Peyer's patch (tissue), 4 donors: ENCODE data around the gene LRP2BP. TPM values are rescaled to one million over a fixed set of nuclear protein-coding genes. Genes with fewer than 3 reads are reported as not detected.

Source experiments
- DNase-seq, 3 donors: peaks; one replicate each; pipeline ENCODE4 v3.0.0-alpha.2; 2017 to 2019
- H3K27ac ChIP-seq, 4 donors: fragments of 200-600 bp; sonication (generic); one replicate each; pipeline ENCODE4 v1.5.1; 2016 to 2019
- H3K27me3 ChIP-seq, 2 donors: fragments of 200-600 bp; sonication (generic); one replicate each; pipeline ENCODE4 v1.5.1; 2019
- H3K36me3 ChIP-seq, 3 donors: fragments of 200-600 bp; sonication (generic); one replicate each; pipeline ENCODE4 v1.5.1; 2016 to 2019
- H3K4me1 ChIP-seq, 4 donors: fragments of 200-600 bp; sonication (generic); one replicate each; pipeline ENCODE4 v1.5.1; 2016 to 2019
- H3K4me3 ChIP-seq, 4 donors: fragments of 200-600 bp; sonication (generic); 1 replicate in 3 of 4; 2 replicates in 1 of 4; pipeline ENCODE4 v1.5.1; 2016 to 2019; ENCODE audit warnings: mild to moderate bottlenecking in 1 of 4
- H3K9me3 ChIP-seq, 4 donors: fragments of 200-600 bp; sonication (generic); one replicate each; pipeline ENCODE4 v1.5.1; 2016 to 2019; ENCODE audit warnings: mild to moderate bottlenecking in 1 of 4
- POLR2A ChIP-seq, 2 donors: fragments of 450-650 bp; IDR thresholded peaks; one replicate each; pipeline ENCODE4 v1.5.1; 2017; ENCODE audit warnings: antibody characterized with exemption in 2 of 2, mild to moderate bottlenecking in 2 of 2, moderate library complexity in 2 of 2
- total RNA-seq, 4 donors: library from RNA; depleted of rRNA; stranded (reverse); fragments of >200 nt; gene quantifications; one replicate each; pipeline ENCODE4 v1.1.0, GENCODE V29; 2016
- TF ChIP-seq, protein P1 (sequence below), 6 experiments: fragments of 450-650 bp in 4 of 6; fragments of 200-600 bp in 2 of 6; sonication (generic) in 1 of 6; IDR thresholded peaks; one replicate each; pipeline ENCODE4 v1.5.1; 2017 to 2019; ENCODE audit warnings: antibody characterized with exemption in 6 of 6, mild to moderate bottlenecking in 3 of 6, moderate library complexity in 1 of 6

LRP2BP gene
- total RNA-seq, 4 donors from 2014 or later, result 0.35 to 1.2 TPM; not detected in 2

GRCh38 chr4:185404031-185404430, 8.3 kb upstream of the LRP2BP start:
- no peak for TF ChIP-seq POLR2A (IDR thresholded peaks at IDR 0.05)
- TF ChIP-seq, protein P1, sequence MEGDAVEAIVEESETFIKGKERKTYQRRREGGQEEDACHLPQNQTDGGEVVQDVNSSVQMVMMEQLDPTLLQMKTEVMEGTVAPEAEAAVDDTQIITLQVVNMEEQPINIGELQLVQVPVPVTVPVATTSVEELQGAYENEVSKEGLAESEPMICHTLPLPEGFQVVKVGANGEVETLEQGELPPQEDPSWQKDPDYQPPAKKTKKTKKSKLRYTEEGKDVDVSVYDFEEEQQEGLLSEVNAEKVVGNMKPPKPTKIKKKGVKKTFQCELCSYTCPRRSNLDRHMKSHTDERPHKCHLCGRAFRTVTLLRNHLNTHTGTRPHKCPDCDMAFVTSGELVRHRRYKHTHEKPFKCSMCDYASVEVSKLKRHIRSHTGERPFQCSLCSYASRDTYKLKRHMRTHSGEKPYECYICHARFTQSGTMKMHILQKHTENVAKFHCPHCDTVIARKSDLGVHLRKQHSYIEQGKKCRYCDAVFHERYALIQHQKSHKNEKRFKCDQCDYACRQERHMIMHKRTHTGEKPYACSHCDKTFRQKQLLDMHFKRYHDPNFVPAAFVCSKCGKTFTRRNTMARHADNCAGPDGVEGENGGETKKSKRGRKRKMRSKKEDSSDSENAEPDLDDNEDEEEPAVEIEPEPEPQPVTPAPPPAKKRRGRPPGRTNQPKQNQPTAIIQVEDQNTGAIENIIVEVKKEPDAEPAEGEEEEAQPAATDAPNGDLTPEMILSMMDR (IDR thresholded peaks at IDR 0.05), result no peak
- Histone ChIP-seq H3K27ac (no peak overlapping the region), H3K36me3 (peaks cover 0 to 71% (median 0%) of the 10 kb centered on the region in 3 donors), H3K4me3 (no peak overlapping the region), H3K4me1 (peaks cover 0 to 6% (median 0%) of the 10 kb centered on the region in 4 donors), H3K9me3 (no peaks in the 10 kb centered on the region), H3K27me3 (no peaks in the 10 kb centered on the region)
- no peak for DNase-seq

DNA sequence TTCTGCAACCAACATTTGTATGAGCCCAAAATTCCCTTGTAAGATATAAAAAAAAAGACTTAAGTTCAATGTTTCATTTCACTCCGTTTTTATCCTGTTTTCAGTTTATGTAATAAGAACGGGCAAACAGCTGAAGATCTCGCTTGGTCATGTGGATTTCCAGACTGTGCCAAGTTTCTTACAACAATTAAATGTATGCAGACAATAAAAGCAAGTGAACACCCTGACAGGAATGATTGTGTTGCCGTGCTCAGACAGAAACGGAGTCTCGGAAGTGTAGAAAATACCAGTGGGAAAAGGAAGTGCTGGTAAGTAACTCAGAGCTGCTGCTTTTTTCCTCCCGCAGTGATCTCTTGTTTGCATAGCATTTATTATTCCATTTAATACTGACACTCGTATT, 3.7 kb upstream of the LRP2BP start:
- H3K36me3 ChIP-seq, result peaks cover 0 to 43% (median 0%) of the 10 kb centered on the region in 3 donors
- no peak for DNase-seq
- H3K9me3 ChIP-seq, result no peaks in the 10 kb centered on the region
- no peak overlapping the region for H3K4me3 ChIP-seq
- H3K27ac ChIP-seq, result no peak overlapping the region
- peaks cover 0 to 19% (median 4%) of the 10 kb centered on the region in 4 donors for H3K4me1 ChIP-seq
- no peaks in the 10 kb centered on the region for H3K27me3 ChIP-seq
- TF ChIP-seq POLR2A (IDR thresholded peaks at IDR 0.05), result no peak
- TF ChIP-seq, protein P1 (IDR thresholded peaks at IDR 0.05), result no peak

GRCh38 chr4:185398618-185399017, 2.9 kb upstream of the LRP2BP start:
- Histone ChIP-seq H3K27me3 (no peaks in the 10 kb centered on the region), H3K4me3 (no peak overlapping the region), H3K27ac (no peak overlapping the region), H3K9me3 (no peaks in the 10 kb centered on the region), H3K36me3 (peaks cover 0 to 43% (median 0%) of the 10 kb centered on the region in 3 donors), H3K4me1 (peaks cover 0 to 19% (median 4%) of the 10 kb centered on the region in 4 donors)
- no peak for TF ChIP-seq POLR2A (IDR thresholded peaks at IDR 0.05)
- TF ChIP-seq, protein P1 (IDR thresholded peaks at IDR 0.05), result no peak
- DNase-seq, result no peak

- Histone ChIP-seq H3K4me1 (peaks cover 0 to 19% (median 4%) of the 10 kb centered on the region in 4 donors), H3K4me3 (peak within 1 kb of the TSS; percentile 50 to 92 (median 67)), H3K27ac (peak within 1 kb of the TSS; percentile 90 to 100 (median 97)), H3K9me3 (no peaks in the 10 kb centered on the region), H3K27me3 (no peaks in the 10 kb centered on the region), H3K36me3 (peaks cover 0 to 25% (median 0%) of the 10 kb centered on the region in 3 donors)
- peak in 1 of 3 donors; percentile 67 for DNase-seq
- TF ChIP-seq POLR2A (IDR thresholded peaks at IDR 0.05), result peak; percentile 61 to 79
- TF ChIP-seq, protein P1 (IDR thresholded peaks at IDR 0.05), result peak in 1 of 6 experiments; percentile 18
These were observed 1.1 kb upstream of the LRP2BP start, which contains the start of gene ANKRD37 for GRCh38 chr4:185396724-185397385. ANKRD37 (plus strand) TSS chr4:185396841; CDS start chr4:185396924, 83 bp downstream.

- peak; percentile 52 to 54 for TF ChIP-seq POLR2A (IDR thresholded peaks at IDR 0.05)
- TF ChIP-seq, protein P1 (IDR thresholded peaks at IDR 0.05), result no peak
- Histone ChIP-seq H3K9me3 (no peaks in the 10 kb centered on the region), H3K36me3 (peaks cover 0 to 18% (median 0%) of the 10 kb centered on the region in 3 donors), H3K4me3 (peak overlapping the region; percentile 50 to 92 (median 67)), H3K4me1 (peaks cover 0 to 19% (median 4%) of the 10 kb centered on the region in 4 donors), H3K27me3 (no peaks in the 10 kb centered on the region), H3K27ac (peak overlapping the region; percentile 90 to 100 (median 97))
- DNase-seq, result peak; percentile 91 to 99 (median 98)
These were observed 416 bp upstream of the LRP2BP start for GRCh38 chr4:185395956-185396723.
